Spleen (tissue), 7 donors: ENCODE measurements around the gene DBNDD1.

Experiments
- POLR2A ChIP-seq, 3 donors: fragments of 450-650 bp; IDR thresholded peaks; one replicate each; pipeline ENCODE4 v1.5.1; 2017; ENCODE audit warnings: antibody characterized with exemption in 3 of 3, mild to moderate bottlenecking in 1 of 3
- TF ChIP-seq, protein P1 (sequence below), 11 experiments: fragments of 200-600 bp in 7 of 11; fragments of 450-650 bp in 4 of 11; sonication (generic) in 4 of 11; IDR thresholded peaks in 8 of 11; conservative IDR thresholded peaks in 3 of 11; 1 replicate in 7 of 11; 2 replicates in 4 of 11; pipeline versions ENCODE4 v1.4.0 to v1.8.0; 2016 to 2021; ENCODE audit warnings: antibody characterized with exemption in 11 of 11, inconsistent platforms in 4 of 11, mild to moderate bottlenecking in 1 of 11
- donor health status: DM: no; HTN: no; CAD: no; lungs with moderate emphysema.
- donor health status: DM: no; HTN: no; CAD: no.
- donor health status: DM: no; HTN: no; CAD: no.

DNA sequence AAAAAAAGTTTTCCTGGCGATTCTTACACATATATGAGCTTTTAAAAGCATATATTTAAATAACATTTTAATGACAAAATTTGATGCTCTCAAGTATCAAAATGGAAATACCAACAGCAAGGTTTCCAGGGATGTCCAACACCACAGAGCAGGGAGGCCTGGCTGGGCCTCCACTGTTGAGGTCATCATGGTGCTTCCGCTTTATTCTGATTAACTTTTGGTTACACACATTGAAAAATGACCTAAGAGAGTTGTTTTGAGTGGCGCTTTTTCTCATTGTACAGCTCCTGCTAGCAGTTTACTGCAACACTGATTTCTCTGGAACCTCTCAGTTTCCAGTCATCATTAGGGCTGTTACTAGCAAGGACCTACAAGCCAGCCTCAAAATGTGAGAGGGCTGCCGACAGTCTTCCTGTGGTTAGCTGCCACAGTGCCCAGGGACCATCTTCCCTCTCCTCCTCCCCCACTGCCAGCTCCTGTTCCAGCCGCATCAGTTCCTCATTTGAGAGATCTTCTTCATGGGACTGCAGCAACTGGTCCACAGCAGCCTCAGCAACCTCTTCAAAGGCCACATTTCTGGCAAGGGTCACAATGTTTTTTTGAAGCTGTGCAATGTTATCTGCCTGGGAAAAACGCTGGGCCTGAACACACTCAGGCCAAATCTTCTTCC lies 49.4 kb downstream of the DBNDD1 start:
- TF ChIP-seq, protein P1, sequence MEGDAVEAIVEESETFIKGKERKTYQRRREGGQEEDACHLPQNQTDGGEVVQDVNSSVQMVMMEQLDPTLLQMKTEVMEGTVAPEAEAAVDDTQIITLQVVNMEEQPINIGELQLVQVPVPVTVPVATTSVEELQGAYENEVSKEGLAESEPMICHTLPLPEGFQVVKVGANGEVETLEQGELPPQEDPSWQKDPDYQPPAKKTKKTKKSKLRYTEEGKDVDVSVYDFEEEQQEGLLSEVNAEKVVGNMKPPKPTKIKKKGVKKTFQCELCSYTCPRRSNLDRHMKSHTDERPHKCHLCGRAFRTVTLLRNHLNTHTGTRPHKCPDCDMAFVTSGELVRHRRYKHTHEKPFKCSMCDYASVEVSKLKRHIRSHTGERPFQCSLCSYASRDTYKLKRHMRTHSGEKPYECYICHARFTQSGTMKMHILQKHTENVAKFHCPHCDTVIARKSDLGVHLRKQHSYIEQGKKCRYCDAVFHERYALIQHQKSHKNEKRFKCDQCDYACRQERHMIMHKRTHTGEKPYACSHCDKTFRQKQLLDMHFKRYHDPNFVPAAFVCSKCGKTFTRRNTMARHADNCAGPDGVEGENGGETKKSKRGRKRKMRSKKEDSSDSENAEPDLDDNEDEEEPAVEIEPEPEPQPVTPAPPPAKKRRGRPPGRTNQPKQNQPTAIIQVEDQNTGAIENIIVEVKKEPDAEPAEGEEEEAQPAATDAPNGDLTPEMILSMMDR (IDR thresholded peaks at IDR 0.05 in 8 of 11, conservative IDR thresholded peaks at IDR 0.05 in 3 of 11) = no peak
- TF ChIP-seq POLR2A (IDR thresholded peaks at IDR 0.05) = no peak
